ENCODE results near the gene PDZRN4. TPM values are rescaled to one million over a fixed set of nuclear protein-coding genes. Genes with fewer than 3 reads are reported as not detected.
"Not testable (repeated sequence)": the region's sequence is repeated elsewhere in the genome, so short reads cannot be mapped to it uniquely, and the experiment has no call there.

Gene PDZRN4
- total RNA-seq, 2 experiments from 2014 or later, result not detected

DNA sequence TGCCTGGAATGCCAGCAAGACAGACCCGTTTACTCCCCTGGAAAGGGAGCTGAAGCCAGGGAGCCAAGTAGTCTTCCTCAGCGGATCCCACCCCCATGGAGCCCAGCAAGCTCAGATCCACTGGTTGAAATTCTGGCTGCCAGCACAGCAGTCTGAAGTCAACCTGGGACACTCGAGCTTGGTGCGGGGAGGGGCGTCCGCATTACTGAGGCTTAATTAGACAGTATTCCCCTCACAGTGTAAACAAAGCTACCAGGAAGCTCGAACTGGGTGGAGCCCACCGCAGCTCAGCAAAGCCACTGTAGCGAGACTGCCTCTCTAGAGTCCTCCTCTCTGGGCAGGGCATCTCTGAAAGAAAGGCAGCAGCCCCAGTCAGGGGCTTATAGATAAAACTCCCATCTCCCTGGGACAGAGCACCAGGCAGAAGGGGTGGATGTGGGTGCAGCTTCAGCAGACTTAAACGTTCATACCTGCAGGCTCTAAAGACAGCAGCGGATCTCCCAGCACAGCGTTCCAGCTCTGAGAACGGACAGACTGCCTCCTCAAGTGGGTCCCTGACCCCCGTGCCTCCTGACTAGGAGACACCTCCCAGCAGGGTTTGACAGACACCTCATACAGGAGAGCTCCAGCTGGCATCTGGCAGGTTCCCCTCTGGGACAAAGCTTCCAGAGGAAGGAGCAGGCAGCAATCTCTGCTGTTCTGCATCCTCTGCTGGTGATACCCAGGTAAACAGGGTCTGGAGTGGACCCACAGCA, 92.4 kb downstream of the PDZRN4 start:
- H3K27ac Mint-ChIP-seq; DNase-seq; H3K4me3 Mint-ChIP-seq; POLR2A ChIA-PET; H3K9me3 Mint-ChIP-seq; H3K4me1 Mint-ChIP-seq; H3K27me3 Mint-ChIP-seq; H3K36me3 Mint-ChIP-seq; ATAC-seq (ENCODE audit: low read depth): not testable (repeated sequence)

DNA sequence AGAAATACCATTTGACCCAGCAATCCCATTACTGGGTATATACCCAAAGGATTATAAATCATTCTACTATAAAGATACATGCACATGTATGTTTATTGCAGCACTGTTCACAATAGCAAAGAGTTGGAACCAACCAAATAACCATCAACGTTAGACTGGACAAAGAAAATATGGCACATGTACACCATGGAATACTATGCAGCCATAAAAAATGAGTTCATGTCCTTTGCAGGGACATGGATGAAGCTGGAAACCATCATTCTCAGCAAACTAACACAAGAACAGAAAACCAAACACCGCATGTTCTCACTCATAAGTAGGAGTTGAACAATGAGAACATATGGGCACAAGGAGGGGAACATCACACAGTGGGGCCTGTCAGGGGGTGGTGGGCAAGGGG, 97.3 kb downstream of the PDZRN4 start:
- H3K36me3 Mint-ChIP-seq; ATAC-seq (ENCODE audit: low read depth); H3K9me3 Mint-ChIP-seq; H3K27me3 Mint-ChIP-seq; H3K27ac Mint-ChIP-seq; H3K4me1 Mint-ChIP-seq; DNase-seq; H3K4me3 Mint-ChIP-seq; POLR2A ChIA-PET: not testable (repeated sequence)

DNA sequence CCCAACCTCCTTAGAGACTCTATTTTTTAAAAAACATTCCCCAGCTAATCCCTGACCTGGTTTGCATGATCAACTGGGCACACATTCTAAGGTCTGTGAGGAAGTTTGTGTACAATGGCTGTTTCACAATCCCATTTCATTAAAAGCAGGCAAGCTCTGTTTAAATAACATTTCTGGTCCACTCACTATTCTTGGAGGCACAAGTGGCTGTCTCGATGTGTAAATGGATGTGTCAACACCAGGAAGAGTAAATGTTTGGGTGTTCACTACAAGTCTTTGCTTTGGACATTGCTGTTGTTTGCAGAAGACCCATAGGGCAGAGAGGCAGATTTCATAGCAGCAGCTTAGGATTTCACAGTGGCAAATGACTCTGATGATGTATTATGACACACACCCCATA, 98.3 kb downstream of the PDZRN4 start:
- Mint-ChIP-seq H3K4me1 (no peaks in the 10 kb centered on the region), H3K9me3 (no peaks in the 10 kb centered on the region), H3K27me3 (peaks cover 2% of the 10 kb centered on the region), H3K27ac (no peak overlapping the region), H3K4me3 (no peak overlapping the region), H3K36me3 (no peaks in the 10 kb centered on the region)
- POLR2A ChIA-PET, result no interaction called here
- DNase-seq, result no peak
- no peak for ATAC-seq (ENCODE audit: low read depth)

DNA sequence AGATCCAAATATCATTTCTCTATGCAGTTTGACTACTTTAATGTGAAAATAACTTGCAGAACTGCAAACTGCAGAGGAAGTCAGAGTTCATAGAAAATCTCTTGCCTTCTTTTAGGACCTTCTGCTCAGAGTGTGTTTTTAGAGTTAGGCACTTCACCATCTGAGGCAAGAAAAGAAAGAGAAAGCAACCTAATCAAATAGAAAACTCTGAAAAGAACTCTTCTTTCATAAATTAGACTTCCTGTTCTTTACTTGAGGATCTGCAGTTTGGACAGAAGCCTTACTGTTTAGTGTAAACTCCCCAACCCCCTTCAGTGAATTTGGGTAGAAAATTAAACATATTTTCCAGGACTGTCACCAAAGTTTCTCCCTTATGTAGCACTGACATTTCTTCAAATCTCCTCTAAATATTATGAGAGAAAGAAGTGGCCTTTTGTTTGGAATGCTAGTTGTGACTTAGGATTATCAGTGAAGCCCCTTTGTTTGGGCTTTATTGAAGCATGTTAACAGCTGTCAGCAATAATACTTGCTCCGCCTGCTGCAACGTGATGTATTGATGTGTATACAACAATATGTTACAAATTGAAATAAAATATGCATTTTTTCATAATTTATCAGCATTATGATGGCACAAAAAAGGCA, 99.5 kb downstream of the PDZRN4 start:
- POLR2A ChIA-PET, result no interaction called here
- no peaks in the 10 kb centered on the region for H3K4me1 Mint-ChIP-seq
- no peak overlapping the region for H3K27ac Mint-ChIP-seq
- no peaks in the 10 kb centered on the region for H3K9me3 Mint-ChIP-seq
- DNase-seq (no peak), ATAC-seq (ENCODE audit: low read depth) (no peak)
- no peak overlapping the region for H3K4me3 Mint-ChIP-seq
- peaks cover 2% of the 10 kb centered on the region for H3K27me3 Mint-ChIP-seq
- no peaks in the 10 kb centered on the region for H3K36me3 Mint-ChIP-seq

DNA sequence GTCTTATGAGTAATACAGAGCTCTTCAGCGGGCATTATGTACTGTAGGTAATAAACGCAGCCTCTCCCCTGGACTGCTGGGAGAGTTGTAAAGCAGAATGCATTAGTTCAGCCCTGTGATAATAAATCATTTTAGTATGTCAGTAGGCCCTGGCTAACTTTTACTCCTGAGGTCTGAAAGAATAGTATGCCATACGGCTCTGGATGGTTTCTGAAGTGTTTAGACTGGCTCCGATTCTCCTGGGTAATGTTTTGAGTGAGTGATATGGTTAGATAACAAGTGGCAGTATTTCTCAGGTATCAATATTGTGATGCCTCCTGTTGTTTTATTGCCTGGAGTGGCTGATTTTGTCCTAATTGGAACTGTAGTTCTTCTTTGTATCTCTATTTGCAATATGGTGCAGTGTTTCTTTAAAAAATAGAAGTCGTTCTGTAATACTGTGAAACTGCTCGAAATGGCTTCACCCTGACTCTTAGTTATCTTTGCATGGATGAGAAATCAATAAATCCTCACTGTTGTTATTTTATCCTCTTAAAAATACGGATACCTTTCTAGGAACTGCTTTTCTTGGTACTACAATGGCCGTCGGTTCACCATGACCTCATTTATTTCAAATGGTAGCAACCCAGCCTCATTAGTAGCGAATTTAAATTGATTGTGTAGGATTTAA, 100.2 kb downstream of the PDZRN4 start:
- Mint-ChIP-seq H3K27ac (no peak overlapping the region), H3K4me1 (no peaks in the 10 kb centered on the region), H3K4me3 (no peak overlapping the region), H3K9me3 (no peaks in the 10 kb centered on the region), H3K36me3 (no peaks in the 10 kb centered on the region), H3K27me3 (peaks cover 2% of the 10 kb centered on the region)
- ATAC-seq (ENCODE audit: low read depth), result no peak
- POLR2A ChIA-PET, result no interaction called here
- DNase-seq, result no peak

DNA sequence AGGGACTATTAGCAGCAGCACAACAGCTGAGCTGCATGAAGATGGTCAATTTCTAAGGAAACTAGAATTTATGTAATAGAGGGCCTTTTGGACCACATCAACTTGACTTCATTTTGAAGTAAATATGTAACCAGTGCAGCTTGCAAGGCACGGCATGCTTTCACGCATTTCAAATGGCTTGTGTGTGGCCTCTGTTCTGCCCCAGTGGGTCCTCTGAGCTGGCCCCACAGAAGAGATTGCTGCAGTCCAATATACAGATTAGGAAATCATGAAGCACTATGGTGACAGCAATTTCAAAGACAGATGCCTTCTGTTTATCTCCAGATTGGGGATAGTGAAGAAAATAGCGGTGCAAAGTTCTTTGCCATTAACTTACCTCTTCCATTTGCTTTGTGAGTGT, 101.4 kb downstream of the PDZRN4 start:
- Mint-ChIP-seq H3K27me3 (no peaks in the 10 kb centered on the region), H3K36me3 (no peaks in the 10 kb centered on the region), H3K9me3 (no peaks in the 10 kb centered on the region), H3K4me3 (no peak overlapping the region), H3K27ac (no peak overlapping the region), H3K4me1 (no peaks in the 10 kb centered on the region)
- POLR2A ChIA-PET, result no interaction called here
- ATAC-seq (ENCODE audit: low read depth), result no peak
- no peak for DNase-seq

DNA sequence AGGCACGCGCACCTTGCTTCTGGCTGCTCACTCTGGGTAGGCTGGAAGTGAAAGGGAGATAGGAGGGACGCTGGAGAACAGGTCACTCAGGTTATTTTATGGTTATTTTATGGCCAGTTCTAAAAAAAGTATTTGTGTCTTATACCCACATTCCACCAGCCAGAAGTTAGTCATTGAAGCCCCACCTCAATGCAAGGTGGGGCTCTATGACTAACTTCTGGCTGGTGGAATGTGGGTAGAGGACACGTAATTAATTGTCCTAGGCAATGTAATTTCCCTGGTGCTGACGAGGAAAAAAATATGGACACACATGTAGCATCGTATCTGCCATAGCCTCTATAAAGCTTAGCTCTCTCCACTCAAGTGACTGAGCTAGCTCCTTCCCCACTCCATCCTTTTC, 104.9 kb downstream of the PDZRN4 start:
- POLR2A ChIA-PET, result no interaction called here
- no peaks in the 10 kb centered on the region for H3K9me3 Mint-ChIP-seq
- H3K36me3 Mint-ChIP-seq, result no peaks in the 10 kb centered on the region
- no peak for DNase-seq
- no peaks in the 10 kb centered on the region for H3K27me3 Mint-ChIP-seq
- no peak overlapping the region for H3K27ac Mint-ChIP-seq
- no peak overlapping the region for H3K4me3 Mint-ChIP-seq
- no peak for ATAC-seq (ENCODE audit: low read depth)
- no peaks in the 10 kb centered on the region for H3K4me1 Mint-ChIP-seq

DNA sequence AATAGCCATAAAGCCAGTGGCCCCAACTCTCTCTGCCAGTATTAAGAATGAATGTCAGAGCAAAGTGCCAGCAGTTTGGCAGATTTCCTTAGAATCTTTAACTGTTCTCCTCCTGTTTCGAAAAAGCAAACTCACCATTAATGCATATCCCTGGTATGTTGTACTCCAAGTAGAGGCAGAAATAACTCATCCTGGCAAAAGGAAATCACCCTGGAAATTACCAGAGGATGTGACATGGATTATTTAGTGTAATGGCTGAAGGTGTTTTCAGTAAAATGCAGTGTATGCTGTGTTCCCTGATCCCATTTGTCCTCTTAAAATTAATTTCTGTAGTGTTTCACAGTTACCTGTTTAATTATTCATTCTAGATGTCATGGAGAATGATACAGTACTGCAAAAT, 105.3 kb downstream of the PDZRN4 start:
- H3K27me3 Mint-ChIP-seq, result no peaks in the 10 kb centered on the region
- no peak overlapping the region for H3K4me3 Mint-ChIP-seq
- POLR2A ChIA-PET, result no interaction called here
- no peaks in the 10 kb centered on the region for H3K4me1 Mint-ChIP-seq
- H3K9me3 Mint-ChIP-seq, result no peaks in the 10 kb centered on the region
- H3K27ac Mint-ChIP-seq, result no peak overlapping the region
- no peaks in the 10 kb centered on the region for H3K36me3 Mint-ChIP-seq
- ATAC-seq (ENCODE audit: low read depth) (no peak), DNase-seq (no peak)

DNA sequence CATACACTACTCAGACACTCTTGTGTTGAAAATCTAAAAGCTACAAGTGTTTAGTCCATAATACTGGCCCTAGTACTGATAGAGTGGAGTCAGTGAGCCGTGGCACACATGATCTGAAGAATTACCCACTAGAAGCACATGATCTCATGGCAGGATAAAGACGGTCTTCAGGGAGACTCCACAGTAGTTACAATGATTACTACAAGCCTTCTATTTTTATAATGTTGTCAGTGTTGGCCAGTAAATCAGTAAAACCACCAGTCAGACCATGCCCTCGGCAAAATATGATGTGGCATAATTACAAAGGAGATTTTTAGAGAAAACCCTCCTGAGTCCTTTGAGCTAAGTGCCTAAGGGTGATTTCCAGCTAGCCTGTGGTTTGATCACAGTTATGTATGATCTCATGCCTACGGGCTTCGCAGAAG, 114.9 kb downstream of the PDZRN4 start:
- no peak overlapping the region for H3K4me3 Mint-ChIP-seq
- POLR2A ChIA-PET, result no interaction called here
- H3K9me3 Mint-ChIP-seq, result no peaks in the 10 kb centered on the region
- H3K36me3 Mint-ChIP-seq, result no peaks in the 10 kb centered on the region
- ATAC-seq (ENCODE audit: low read depth), result no peak
- H3K27ac Mint-ChIP-seq, result no peak overlapping the region
- DNase-seq, result no peak
- no peaks in the 10 kb centered on the region for H3K27me3 Mint-ChIP-seq
- H3K4me1 Mint-ChIP-seq, result no peaks in the 10 kb centered on the region

DNA sequence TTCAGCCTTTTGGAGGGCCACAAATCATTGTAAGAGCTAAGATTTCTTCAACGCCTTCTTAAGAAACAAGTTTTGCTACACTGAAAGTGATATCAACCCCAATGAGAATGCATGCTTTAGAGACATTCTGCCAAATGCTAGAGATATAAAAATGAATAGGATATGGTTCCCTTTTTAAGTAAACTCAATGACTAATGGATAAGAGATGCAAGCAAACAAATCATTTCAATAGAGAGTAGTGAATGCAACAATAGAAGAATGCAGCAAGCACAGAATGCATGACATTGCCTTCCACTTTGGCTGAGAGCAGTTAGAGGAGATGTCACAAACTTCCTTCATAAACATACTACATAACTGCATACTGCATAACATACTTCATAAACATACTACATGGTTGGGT, 116.4 kb downstream of the PDZRN4 start:
- Mint-ChIP-seq H3K4me3 (no peak overlapping the region), H3K27me3 (no peaks in the 10 kb centered on the region), H3K4me1 (no peaks in the 10 kb centered on the region), H3K36me3 (no peaks in the 10 kb centered on the region), H3K27ac (no peak overlapping the region), H3K9me3 (no peaks in the 10 kb centered on the region)
- DNase-seq (no peak), ATAC-seq (ENCODE audit: low read depth) (no peak)
- POLR2A ChIA-PET, result no interaction called here

DNA sequence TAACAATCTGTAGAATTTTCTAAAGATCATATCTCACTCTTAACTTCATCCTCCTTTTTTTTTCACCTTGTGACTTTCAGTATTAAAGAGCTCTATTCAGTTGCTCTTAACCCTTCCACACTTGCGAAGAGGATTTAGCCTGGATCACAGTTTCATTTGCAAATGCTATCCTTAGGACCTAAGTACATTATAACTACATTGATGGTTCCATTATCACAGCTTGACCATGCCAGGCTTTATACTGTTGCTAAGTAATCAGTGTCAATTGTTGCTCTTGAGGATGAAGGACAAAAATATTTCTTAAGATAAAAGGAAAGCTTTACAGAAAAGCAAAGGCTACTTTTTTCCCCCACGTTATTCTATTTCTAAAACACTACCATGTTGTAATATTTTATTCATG, 122.2 kb downstream of the PDZRN4 start:
- no peaks in the 10 kb centered on the region for H3K4me1 Mint-ChIP-seq
- no peak overlapping the region for H3K4me3 Mint-ChIP-seq
- H3K27ac Mint-ChIP-seq, result no peak overlapping the region
- POLR2A ChIA-PET, result no interaction called here
- H3K36me3 Mint-ChIP-seq, result no peaks in the 10 kb centered on the region
- no peaks in the 10 kb centered on the region for H3K27me3 Mint-ChIP-seq
- ATAC-seq (ENCODE audit: low read depth) (no peak), DNase-seq (no peak)
- no peaks in the 10 kb centered on the region for H3K9me3 Mint-ChIP-seq

DNA sequence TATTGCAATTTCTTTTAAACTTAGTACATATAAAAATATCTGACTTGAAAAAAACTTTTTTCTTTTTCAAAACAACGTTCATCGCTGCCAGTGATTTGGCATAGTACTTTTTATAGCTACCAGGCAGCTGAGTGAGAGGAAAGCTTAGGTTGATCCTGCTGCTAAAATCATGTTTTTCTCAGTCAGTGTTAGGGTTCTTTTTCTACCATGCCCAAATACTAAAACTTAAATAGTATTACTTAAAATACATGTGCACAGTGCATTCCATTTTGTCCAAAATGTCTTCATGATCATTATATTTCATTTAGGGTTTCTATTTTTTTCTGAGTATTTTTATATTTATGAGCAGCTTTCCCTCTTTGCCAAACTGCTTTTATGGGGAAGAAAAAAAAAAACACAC, 123.8 kb downstream of the PDZRN4 start:
- H3K27me3 Mint-ChIP-seq, result peaks cover 2% of the 10 kb centered on the region
- no peak for DNase-seq
- no peaks in the 10 kb centered on the region for H3K9me3 Mint-ChIP-seq
- H3K4me3 Mint-ChIP-seq, result no peak overlapping the region
- no peaks in the 10 kb centered on the region for H3K4me1 Mint-ChIP-seq
- POLR2A ChIA-PET, result no interaction called here
- no peak for ATAC-seq (ENCODE audit: low read depth)
- no peak overlapping the region for H3K27ac Mint-ChIP-seq
- H3K36me3 Mint-ChIP-seq, result no peaks in the 10 kb centered on the region

DNA sequence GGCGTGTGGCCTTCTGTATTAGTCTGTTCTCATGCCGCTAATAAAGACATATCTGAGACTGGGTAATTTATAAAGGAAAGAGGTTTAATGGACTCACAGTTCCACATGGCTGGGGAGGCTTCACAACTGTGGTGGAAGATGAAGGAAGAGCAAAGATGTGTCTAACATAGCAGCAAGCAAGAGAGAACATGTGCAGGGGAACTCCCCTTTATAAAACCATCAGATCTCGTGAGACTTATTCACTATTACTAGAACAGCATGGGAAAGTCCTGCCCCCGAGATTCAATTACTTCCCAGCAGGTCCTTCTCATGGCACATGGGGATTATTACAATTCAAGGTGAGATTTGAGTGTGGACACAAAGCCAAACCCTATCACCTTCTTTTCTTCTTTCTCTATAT, 124.3 kb downstream of the PDZRN4 start:
- H3K4me1 Mint-ChIP-seq; H3K4me3 Mint-ChIP-seq; H3K36me3 Mint-ChIP-seq; H3K27me3 Mint-ChIP-seq; ATAC-seq (ENCODE audit: low read depth); H3K27ac Mint-ChIP-seq; DNase-seq; H3K9me3 Mint-ChIP-seq; POLR2A ChIA-PET: not testable (repeated sequence)

DNA sequence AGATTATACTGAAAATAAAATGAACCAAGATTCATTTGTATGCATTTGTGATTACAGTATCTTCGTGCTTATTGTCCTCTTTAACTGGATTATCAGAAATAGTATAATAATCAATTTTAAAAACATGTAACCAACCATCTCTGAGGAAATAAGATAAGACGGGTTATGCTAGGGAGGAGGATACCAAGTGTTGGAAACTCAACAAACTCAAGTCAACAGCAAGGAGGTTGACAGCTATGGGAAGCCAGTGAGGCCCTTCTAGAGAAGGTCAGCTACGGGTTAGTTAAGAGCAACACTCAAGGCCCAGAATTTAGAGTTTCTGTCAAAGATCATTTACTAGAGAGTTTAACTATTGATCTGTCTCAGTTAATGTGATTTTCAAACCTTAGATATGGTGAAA, 137.2 kb downstream of the PDZRN4 start:
- peaks cover 4% of the 10 kb centered on the region for H3K27me3 Mint-ChIP-seq
- no peaks in the 10 kb centered on the region for H3K36me3 Mint-ChIP-seq
- DNase-seq, result no peak
- no peak overlapping the region for H3K4me3 Mint-ChIP-seq
- H3K4me1 Mint-ChIP-seq, result no peaks in the 10 kb centered on the region
- H3K27ac Mint-ChIP-seq, result no peak overlapping the region
- H3K9me3 Mint-ChIP-seq, result no peaks in the 10 kb centered on the region
- no peak for ATAC-seq (ENCODE audit: low read depth)
- POLR2A ChIA-PET, result no interaction called here
